ELR (cell line): ENCODE results near the gene SLC22A9.

ENCODE experiments used
- DNase-seq: peaks from one replicate; pipeline ENCODE4 v3.0.0-alpha.2; 2015; ENCODE audit warnings: low read depth

Gene SLC22A9

DNA sequence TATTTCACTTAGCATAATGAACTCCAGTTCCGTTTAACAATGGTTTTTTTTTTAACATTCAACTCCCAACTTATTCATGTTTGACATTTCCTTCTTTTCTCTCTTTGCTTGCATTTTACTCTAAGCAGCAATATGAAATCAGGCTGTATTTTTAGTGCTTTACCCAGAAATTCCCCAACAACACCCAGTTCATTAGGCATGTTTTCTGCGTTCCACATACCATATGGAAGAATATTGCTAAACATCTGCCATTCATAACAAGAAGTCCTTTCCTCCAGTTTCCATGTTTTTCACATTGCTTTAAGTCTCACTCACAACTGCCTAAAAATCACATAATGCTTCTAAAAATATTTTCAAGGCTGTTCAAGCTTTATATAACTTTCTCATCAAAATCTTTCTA, 75.5 kb downstream of the SLC22A9 start:
- no peak for DNase-seq

DNA sequence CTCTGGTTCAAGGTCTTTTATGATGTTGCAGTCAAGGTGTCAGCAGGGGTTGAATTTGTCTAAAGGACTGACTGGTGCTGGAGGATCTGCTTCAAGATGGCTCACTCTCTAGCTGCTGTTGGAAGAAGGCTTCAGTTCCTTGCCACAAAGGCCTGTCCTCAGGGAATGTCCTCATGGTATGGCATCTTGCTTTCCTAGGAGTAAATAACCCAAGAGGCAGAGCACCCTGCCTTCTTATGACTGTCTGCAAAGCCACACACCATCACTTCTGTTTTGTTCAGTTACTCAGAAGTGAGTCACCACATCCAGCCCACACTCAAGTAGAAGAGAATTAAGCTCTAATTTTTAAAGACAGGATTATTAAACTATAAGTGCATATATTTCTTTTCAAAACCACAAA, 76.1 kb downstream of the SLC22A9 start:
- DNase-seq, result peak; percentile 55

DNA sequence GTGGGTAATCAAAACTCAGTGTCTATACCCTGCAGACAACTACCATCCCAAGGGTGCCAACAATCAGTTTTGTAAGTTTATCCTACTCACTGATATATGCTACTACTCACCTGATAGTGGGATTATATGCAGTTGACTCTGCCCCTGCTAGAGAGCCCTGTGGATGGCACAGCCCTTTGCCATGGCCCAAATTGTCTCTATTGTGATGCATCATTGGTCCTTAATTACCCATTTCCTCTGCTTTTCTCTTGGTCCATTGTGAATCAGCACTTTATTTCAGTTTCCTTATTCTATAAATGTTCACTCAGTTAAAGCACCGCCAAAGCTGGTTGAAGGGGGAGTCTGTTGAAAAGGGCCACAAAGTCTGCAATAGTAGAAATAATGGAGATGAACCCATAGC, 79.1 kb downstream of the SLC22A9 start:
- DNase-seq, result no peak

DNA sequence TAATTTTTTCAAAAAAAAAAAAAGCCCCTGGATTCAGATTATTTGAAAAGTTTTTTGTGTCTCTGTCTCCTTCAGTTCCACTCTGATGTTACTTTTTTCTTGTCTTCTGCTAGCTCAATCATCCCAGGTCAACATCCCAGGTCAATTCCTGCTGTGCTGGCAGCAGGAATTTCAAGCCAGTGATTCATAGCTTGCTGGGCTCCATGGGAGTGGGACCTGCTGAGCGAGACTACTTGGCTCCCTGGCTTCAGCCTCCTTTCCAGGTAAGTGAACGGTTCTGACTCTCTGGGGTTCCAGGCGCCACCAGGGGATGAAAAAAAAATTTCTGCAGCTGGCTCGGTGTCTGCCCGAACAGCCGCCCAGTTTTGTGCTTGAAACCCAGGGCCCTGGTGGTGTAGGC, 90.0 kb downstream of the SLC22A9 start:
- no peak for DNase-seq
